Stimulated activated CD8-positive, alpha-beta memory T cell treated with anti-CD3 and anti-CD28 coated beads, Interleukin-4, amount 100 ng/mL, for 48 hours (primary cell): ENCODE data around the gene ABCG2.
"Not testable (repeated sequence)": the region's sequence is repeated elsewhere in the genome, so short reads cannot be mapped to it uniquely, and the experiment has no call there.

Experiments
- DNase-seq: peaks from one replicate; pipeline ENCODE4 v3.0.0-alpha.2; 2020

Gene ABCG2

DNA sequence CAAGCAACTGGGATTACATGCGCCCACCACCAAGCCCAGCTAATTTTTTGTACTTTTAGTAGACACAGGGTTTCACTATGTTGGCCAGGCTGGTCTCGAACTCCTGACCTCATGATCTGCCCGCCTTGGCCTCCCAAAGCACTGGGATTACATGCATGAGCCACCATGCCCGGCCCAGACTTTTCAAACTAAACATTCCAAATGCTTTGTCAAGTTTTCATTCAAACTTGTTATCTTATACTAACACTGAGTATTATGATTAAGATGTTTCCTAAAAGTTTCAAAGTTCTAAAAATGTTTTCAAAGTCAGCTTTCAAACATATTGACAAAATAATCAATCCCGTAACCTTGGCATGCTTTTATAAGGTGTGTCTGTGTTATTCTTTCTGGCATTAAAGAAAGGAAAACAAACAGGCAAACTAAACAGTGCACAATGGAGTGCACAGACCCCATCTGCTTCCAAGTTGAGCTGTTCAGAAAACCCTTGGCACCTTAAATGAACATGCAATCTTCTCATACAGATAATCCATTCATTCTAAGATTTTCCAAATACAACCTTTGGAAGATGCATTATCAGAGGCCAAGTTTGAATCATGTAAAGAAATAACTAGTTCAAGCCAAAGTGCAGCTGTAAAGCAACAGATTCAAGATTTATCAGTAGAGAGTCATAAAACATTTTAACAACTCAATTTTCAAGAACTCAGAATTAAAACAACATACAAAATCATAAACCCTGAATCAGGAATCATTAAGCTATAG is 49.1 kb downstream of the ABCG2 start:
- no peak for DNase-seq

DNA sequence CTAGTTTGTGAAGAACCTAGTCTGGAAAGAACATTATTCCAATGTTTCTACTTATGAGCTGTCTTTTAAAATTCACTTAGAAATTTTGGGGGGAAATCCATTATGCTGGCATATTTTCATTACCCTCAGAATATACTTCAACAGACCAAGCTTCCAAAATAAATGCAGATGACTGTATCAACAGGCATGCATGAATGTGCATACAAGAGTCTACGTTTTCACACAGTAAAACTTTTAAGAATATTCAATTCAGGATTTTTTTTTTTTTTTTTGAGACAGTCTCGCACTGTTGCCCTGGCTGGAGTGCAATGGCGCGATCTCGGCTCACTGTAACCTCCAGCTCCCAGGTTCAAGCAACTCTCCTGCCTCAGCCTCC is 49.7 kb downstream of the ABCG2 start:
- no peak for DNase-seq

DNA sequence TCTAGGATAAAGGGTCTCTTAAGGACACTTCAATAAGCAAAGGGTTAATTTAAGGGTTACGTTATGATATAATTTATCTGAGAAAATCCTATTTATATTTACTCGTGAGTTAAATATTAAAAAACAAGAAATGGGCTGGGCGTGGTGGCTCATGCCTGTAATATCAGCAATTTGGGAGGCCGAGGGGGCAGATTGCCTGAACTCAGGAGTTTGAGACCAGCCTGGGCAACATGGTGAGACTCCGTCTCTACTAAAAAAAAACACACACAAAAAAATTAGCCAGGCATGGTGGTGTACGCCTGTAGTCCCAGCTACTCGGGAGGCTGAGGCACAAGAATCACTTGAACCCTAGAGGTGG is 50.4 kb downstream of the ABCG2 start:
- DNase-seq, result not testable (repeated sequence)

DNA sequence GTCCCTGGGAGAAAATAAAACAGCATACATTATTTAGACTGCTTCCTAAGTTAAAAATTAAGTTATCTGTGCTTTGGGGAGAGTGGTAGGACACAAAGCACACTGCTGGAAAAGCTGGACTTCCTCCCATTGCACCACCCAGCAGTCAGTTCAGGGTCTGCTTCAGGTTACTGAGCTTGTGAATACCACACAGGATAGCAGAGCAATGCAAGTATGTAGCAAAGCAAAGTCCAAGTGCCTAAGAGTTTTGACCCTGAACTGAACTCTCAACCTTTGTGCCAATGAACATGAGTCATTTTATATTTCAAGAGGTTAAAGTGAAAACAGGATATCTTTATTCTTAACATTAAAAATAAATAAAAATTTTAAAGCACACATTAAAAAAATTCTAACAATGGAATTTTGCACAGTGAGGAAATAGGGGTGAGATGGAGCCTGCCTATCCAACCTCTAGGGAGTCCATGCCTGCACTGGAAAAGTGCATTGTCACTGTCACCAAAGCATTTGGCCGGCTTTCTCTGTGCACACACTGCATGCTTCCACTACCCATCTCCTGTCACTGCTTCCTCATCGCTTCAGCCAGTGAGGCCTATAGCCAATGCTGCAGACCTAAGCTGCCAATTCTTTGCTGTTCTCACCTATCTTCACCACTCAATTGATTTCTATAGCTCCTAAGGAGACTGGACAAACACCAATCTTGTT is 50.9 kb downstream of the ABCG2 start:
- no peak for DNase-seq

DNA sequence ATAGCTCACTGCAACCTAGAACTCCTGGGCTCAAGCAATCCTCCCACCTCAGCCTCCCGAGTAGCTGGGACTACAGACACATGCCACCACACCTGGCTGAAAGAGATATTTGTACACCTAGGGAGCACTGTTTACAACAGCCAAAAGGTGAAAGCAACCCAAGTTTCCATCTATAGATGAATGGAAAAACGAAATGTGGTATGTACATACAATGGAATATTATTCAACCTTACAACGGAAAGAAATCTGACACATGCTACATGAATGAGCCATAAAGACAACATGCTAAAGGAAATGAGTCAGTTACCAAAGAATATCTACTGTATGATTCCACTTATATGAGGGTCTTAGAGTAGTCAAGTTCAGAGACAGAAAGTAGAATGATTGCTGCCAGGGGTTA is 52.2 kb downstream of the ABCG2 start:
- no peak for DNase-seq

DNA sequence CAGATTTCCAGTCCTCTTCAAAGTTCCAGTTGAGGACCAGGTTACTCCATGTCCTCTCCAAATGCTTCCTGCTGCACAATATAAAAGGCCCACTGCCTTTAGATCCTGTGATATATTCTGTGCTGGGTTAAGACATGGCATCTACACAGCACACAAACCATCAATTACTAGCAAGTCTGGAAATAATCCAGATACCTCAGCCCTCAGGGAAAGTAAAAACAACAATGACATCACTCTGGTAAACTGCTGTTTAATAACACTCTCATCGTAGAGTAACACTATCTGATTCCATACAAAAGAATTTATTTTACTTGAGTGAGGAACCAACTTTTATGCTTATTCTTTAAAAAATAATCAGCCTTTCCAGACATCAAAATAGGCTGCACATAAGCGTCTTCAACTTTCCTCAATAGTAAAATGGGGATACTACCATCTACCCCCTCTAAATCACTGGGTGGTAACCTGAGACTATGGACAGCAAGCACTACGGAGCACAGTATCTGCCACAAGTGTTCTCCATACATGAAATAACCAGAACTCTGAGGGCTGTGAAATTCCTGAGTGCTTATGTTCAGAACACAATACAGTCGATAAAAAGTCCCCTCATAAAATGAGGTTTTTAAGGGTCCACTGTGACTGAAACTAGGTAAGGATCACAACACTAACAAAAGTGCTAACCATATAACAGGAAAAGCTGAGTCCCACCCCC is 53.4 kb downstream of the ABCG2 start:
- DNase-seq, result no peak

DNA sequence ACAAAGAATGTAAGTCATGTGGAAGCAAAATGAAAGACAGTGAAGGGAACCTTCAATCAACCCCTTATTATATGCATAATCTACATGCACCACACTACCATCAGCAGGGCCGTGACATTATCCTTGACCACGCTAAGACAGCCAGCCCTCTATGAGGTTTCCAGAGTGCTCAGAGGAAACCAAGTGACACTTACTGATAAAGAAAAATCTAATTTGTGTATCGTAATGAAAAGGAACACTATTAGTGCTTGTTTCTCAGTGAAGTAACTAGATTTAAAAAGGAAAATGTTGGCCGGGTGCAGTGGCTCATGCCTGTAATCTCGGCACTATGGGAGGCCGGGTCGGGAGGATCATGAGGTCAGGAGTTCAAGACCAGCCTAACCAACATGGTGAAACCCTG is 56.4 kb downstream of the ABCG2 start:
- DNase-seq, result no peak

DNA sequence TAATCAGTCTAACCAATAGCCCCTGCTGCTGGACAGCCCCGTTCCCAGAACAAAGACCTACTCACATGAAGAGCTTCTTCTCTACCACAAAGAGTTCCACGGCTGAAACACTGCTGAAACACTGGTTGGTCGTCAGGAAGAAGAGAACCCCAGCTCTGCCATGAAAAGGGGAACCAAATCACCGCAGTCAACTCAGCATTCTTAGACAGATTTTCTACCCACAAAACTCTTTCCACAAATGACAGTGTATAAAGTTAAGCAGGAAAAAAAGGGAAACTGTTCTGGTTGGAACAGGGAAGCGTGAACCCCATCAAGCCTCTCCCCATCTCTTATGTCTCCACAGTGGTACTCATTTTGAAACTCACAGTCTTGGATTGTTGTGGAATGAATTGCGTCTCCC is 57.3 kb downstream of the ABCG2 start:
- no peak for DNase-seq

DNA sequence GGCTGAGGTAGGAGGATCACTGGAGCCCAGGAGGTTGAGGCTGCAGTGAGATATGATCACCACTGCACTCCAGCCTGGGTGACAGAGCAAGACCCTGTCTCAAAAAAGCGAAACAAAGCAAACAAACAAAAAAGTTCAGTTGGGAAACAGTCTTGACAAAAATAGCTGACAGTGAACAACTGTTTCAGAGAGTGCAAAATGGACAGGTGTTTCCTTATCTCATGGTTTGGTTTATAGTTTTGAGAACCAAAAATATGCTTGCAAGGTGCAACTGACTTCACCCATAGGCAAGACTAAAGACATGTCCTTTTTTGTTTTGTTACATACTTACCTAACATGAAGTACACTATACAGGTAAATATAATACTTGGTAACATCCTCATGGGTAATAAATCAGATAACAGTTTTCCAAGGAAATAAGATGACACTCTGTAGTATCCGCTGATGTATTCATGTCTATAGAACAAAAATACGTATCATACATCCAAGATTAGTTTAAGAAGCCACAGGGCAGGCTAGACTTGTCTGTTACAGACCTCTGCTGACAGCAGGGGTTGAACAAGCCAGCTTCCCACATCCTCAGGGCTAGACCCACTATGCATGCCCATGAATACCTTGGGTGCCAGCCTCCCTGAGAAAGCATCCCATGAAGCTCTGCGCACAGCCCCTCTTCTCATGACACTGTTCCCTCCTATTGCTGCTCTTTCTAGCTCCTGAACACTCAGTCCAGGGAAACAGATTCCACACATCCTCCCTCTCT is 59.3 kb downstream of the ABCG2 start:
- no peak for DNase-seq

DNA sequence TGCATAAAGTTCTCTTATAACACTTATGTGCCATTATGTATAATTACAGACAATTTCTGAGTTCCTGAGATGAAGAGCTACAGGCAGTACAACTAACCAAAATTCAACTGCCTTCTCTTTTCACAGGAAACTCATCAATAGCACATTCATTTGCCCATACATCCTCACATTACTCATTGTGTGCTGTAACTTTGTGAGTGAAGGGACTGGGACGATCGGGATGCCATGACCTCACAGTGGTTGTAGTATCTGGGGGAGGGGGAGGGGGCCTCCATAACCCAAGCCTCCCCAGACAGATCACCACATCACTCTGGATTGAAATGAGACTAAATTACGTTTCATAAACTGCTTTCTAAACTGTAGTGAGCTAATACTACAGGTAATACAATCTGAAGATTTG is 60.7 kb downstream of the ABCG2 start:
- DNase-seq, result no peak

DNA sequence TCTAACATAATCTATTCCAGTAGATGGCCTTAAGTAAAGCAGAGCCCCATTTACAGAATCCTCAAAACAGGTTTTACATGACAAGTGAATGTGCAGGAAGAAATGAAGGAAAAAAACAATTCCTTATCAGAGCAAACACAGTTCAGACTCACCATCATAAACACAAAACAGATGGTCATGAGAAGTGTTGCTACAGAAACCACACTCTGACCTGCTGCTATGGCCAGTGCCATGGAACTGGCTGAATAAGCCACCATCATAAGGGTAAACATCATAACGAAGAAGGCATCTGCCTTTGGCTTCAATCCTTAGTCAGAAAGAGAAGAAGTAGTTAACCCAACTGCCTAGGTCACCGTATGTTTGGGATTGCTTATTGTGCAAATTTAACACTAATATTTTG is 61.1 kb downstream of the ABCG2 start:
- no peak for DNase-seq

DNA sequence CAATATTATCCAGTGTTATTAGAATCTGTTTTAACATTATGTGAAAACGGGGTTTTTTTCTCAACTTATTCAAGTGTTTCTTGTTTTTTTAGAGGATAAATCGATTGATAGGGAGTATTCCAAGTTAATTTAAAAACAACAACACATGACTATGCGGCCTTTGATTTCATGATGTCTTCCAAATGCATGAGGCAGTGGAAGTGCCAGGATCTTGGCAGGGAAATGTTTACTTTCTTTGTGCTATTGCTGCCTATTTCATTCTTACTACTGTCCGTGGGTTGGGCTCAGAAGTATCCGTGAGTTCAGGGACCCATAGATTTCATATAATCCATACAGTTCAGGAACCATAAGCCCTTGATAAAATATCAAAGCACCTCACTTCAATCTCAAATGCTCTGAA is 64.6 kb downstream of the ABCG2 start:
- no peak for DNase-seq

DNA sequence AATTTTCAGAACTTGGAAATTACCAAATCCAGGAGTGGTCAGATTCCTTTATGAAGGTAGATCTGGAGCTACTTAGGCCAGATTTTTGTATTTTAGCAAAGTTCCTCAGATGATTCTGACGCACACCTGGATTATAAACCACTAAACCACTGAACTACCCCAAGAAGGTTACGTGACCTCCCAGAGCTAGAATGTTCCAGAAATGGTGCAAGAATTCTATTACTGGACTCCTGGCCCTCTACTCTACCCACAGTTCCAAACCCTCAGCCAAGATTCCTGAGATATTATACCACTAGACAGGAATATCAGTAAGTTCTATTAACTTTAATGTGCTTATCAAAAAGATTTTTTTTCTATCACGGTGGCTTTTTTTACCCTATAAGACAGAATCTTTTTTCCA is 67.1 kb downstream of the ABCG2 start:
- no peak for DNase-seq

DNA sequence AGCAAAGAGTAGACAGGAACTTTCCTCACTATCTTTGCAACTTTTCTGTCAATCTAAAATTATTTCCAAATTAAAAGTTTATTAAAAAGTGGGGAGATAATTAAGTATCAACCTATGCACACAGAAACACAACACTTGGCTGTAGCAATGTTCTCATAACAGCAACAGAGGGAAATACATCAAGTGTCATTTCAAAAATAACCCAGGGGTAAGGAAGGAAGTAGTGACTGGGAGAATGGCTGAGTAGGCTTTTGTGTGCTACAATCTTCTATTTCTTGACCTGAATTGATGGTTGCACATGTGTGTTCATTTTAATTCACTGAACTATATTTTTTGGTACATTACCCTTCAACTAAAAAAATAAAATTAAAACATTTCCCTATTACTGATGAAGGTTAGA is 67.5 kb downstream of the ABCG2 start:
- no peak for DNase-seq

DNA sequence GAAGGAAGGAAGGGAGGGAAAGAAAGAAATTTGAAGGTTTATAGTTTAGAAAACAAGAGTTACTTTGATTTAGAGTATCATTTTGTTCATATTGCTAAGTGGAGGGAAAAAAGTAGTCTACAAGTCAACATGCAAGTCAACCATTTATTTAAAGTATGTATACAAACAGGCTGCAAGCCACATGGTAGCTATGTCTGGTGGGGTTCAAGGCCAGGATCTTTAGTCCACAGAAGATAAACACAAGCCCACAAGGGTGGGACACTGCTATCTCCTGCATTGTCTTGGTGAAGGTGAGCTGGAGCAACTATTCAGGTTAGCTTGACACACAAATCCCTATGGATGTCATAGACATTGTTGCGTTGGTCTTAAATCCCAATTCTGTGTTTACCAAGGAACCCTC is 71.4 kb downstream of the ABCG2 start:
- DNase-seq, result no peak

DNA sequence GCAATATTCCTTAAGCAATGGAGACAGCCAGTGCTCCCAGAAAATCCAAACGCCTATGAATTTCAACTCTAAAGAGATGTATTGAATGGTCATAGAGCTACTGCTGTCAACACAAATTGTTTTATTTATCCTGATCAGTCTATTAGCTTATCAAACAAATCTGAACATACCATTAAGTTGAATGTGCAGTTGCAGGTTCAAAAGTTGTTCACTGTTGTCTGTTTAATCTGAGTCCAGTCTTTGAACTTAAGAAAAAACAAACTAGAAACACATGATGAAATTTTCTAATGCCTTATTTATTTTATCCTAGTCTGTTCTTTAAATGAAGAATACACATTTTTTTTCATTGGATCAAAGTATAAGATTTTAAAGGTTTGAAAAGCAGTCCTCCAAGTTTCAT is 77.8 kb downstream of the ABCG2 start:
- no peak for DNase-seq

DNA sequence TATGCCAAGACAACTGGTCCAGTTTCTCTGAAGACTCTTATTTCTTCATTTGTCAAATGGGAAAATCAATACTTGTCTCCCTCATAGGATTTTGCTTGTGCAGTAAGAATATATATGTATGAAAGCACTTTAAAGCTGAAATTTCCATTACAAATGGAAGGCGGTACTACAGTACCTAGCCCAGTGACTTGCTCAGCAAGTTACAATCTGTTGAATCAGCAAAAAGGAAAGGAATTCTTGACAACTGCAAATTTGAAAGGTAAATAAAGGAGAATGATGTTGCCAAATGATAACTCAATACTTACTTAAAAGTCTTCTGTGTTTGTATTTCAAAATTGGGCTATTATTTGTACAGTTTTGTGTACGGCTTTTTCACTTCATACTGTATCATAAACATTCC is 79.9 kb downstream of the ABCG2 start:
- no peak for DNase-seq

DNA sequence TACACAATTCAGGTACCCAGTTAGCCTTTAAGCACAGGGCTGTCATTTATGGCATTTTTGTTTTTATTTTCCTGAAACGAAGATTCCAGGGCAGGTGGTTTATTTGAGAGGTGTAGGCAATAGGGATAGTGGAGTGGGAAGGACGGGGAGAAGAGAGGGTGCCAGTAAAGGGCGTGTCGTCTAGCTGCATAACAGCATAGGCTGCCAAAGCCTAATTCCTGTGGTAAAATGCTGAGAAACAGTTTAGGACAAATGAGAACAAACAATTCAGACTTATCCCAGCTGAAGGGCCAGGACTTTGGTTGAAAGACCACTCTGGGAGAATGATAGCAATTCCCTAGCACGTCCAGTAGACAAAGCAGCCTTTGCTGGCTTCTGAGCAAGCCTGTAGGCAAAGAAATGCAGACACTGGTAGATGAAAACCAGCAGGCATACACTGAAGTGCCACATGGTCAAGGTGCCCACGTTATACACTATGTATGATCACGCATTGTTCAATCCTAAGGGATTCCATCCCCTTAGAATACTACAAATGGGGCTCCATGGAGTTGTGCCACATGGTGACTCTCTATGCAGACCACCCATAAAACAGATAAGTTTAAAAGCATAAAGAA is 80.4 kb downstream of the ABCG2 start:
- no peak for DNase-seq

DNA sequence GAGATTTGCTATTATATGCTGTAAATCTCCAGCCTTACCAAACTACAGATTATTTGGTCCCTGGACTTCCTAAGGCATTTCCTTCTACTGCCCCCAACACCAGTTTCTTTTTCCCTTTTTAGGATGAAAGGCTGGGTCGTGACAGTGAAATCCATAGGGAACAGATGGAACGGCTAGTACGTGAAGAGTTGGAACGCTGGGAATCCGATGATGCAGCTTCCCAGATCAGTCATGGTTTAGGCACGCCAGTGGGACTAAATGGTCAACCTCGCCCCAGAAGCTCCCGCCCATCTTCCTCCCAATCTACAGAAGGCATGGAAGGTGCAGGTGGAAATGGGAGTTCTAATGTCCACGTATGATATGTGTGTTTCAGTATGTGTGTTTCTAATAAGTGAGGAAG is 83.1 kb downstream of the ABCG2 start:
- DNase-seq, result no peak

DNA sequence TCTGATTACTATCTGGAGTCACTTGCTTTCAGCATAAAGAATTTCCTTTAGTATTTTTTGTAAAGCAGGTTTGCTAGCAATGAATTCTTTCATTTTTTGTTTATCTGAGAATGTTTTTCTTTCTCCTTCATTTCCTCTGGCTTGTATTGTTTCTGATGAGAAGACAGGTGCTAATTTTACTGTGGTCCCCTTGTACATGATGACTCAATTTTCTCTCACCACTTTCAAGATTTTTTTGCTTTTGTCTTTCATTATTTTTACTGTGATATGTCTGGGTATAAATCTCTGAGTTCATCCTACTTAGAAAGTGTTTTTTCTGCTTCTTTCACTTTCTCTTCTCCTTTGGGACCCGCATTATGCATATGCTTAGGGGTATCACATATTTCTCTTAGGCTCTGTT is 88.4 kb downstream of the ABCG2 start:
- no peak for DNase-seq

DNA sequence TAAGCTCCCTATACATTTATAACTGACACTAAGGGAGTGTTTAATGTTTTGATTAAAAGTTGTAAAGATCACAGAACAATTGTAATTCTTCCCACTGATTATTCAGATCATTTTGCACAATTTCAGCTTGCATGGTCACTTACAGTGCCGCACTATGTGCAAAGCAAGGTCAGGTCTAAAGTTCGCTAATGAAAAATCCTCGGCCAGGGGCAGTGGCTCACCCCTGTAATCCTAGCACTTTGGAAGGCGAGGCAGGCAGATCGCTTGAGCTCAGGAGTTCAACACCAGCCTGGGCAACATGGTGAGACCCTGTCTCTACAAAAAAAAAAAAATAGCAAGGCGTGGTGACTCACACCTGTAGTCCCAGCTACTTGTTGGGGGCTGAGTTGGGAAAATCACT is 94.0 kb downstream of the ABCG2 start:
- DNase-seq, result no peak

DNA sequence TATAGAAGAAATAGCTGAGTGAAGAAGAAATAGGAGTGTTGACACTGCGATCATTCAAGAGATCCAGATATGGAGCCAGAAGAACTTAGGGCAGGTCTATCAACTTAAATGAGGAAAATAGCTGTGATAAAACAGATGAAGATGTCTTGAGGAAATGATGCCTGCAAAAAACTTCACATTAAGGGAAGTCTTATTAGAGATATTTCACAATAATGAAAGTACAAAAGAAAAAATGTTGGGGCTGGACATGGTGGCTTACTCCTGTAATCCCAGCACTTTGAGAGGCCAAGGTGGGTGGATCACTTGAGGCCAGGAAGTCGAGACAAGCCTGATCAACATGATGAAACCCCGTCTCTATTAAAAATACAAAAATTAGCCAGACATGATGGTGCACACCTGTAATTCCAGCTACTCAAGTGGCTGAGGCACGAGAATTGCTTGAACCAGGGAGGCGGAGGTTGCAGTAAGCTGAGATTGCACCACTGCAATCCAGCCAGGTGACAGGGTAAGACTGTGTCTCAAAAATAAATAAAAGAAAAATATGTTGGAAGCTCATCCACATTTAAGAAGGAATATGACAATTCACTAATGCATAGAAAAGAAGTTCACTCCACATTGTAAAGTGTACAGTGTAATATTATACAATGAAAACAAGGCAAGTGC is 94.7 kb downstream of the ABCG2 start:
- no peak for DNase-seq

DNA sequence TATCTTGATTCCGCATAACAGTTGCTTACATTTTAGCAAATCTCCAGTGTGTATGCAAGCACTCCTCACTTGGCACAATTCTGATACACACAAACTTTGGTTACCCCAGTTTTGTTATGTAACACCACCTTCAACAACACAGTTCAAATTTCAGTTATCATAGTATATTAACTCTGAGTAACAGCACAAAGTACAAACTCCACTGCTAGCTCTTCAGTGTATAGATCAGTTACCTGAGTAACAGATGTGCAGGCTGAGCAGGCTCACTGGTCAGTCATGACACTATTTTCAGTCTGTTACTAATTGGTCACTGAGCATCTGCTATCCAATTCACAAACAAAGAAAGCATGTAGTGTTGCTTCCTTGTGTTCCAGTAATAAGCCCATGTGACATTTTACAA is 95.6 kb downstream of the ABCG2 start:
- no peak for DNase-seq
